ENCODE data around the gene NUDCD3.

Gene NUDCD3

DNA sequence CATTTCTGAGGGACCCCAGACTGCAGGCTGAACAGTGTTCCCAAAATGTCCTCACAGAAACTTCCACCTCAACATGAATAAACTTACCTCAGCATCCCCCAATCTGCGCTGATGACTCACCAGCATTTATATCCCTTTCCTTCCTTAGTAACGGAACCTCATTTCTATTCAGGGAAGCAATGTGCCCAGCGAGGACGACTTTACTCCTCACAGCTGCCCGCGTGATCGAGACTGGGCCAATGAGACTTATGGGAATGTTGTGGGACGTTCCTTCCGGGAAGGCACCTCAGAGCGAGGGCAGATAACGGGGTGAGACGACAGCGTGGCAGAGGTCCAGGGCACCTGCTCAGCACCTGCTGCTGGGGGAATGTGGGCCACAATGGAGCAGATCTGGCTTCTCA is 91.9 kb downstream of the NUDCD3 start:
- DNase-seq = no peak

GRCh38 chr7:44396931-44397545 is 93.4 kb downstream of the NUDCD3 start:
- no peak for DNase-seq

- no peak for DNase-seq
Observed at GRCh38 chr7:44396496-44396895, 94.0 kb downstream of the NUDCD3 start.

DNA sequence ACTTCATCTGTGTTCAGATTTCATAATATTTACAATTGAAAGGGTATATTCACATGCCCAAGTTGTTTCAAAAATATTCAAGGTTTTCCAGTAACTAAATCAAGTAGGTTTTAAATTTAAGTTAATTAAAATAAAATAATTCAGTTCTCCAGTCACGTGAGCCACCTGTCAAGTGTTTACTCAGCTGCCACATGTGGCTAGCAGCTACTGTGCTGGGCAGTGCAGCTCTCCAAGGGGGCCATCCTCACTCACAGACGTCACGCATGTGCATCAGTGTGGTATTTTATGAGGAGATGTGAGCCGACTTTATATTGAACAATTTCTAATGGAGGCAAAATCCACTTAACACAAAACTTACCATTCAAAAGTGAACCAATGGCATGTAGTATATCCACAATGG is 95.4 kb downstream of the NUDCD3 start:
- no peak for DNase-seq

- no peak for DNase-seq
Observed at GRCh38 chr7:44394636-44395035, 95.8 kb downstream of the NUDCD3 start.

- no peak for DNase-seq
Observed at GRCh38 chr7:44394112-44394447, 96.4 kb downstream of the NUDCD3 start.

DNA sequence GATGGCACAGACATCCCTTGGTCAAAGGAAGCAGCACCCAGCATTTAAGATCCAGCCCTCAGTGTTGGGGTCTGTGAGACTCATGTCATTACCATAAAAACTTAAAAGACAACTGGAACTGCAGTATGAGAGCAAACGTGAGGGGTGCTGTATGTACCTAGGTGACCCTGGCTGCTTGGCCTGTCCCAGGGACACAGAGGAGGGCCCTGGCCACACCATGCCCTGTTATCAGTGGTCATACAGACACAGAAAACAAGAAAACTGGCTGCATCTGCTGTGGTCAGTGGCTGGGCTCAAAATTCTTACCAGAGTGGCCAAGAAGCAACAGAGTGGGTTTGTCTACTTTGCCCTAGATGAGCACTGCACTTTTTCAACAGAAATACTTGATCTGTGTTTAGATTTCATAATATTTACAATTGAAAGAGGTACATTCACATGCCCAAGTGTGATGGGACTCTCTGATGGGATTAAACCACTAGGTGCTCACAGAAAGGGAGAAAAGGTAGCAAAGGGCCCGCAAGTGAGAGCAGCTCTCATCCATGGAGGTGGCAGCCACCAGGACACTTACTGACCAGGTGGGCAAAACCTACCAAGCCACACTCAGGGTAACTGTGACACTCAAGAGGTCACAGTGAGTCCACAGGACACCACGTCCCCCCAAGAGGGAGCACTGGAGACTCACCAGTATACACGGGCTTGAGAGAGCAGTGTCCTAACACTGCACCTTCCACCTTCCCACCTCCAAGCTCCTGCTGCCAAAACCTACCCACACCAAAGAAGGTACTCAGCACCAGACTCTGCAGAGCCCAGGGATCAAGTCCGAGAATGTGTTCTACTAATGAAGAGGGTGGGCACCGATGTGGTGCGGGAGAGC is 97.0 kb downstream of the NUDCD3 start:
- no peak for DNase-seq

GRCh38 chr7:44392618-44393010 is 97.8 kb downstream of the NUDCD3 start:
- DNase-seq = no peak

GRCh38 chr7:44391746-44392617 is 98.5 kb downstream of the NUDCD3 start:
- no peak for DNase-seq

- no peak for DNase-seq
Observed at GRCh38 chr7:44391171-44391570, 99.3 kb downstream of the NUDCD3 start.

- no peak for DNase-seq
Observed at GRCh38 chr7:44390701-44391100, 99.8 kb downstream of the NUDCD3 start.

- no peak for DNase-seq
Observed at GRCh38 chr7:44388089-44388970, 102.1 kb downstream of the NUDCD3 start.

DNA sequence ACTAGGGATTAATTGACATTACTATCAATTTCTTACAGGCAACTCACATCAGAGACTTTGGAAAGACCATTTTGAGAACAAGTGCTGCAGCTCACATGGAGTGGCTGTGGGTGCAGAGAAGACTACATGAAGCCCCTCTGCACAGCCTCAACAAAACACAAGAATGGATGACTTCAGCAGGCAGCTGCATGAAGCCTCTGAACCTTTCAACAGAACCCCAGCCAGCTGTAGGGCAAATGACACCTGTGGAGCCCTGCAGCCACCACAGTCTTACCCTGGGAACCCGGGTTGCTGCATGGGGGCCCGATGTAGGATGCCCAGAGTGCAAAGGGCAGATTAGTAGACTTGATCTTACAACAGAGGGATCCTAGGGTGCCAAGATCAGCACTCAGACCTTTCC is 103.1 kb downstream of the NUDCD3 start:
- no peak for DNase-seq

GRCh38 chr7:44386139-44386913 is 104.1 kb downstream of the NUDCD3 start:
- DNase-seq = no peak

- DNase-seq = no peak
Observed at GRCh38 chr7:44385434-44386138, 104.9 kb downstream of the NUDCD3 start.

GRCh38 chr7:44384586-44385433 is 105.6 kb downstream of the NUDCD3 start:
- no peak for DNase-seq

- no peak for DNase-seq
Observed at GRCh38 chr7:44383566-44383965, 106.9 kb downstream of the NUDCD3 start.

DNA sequence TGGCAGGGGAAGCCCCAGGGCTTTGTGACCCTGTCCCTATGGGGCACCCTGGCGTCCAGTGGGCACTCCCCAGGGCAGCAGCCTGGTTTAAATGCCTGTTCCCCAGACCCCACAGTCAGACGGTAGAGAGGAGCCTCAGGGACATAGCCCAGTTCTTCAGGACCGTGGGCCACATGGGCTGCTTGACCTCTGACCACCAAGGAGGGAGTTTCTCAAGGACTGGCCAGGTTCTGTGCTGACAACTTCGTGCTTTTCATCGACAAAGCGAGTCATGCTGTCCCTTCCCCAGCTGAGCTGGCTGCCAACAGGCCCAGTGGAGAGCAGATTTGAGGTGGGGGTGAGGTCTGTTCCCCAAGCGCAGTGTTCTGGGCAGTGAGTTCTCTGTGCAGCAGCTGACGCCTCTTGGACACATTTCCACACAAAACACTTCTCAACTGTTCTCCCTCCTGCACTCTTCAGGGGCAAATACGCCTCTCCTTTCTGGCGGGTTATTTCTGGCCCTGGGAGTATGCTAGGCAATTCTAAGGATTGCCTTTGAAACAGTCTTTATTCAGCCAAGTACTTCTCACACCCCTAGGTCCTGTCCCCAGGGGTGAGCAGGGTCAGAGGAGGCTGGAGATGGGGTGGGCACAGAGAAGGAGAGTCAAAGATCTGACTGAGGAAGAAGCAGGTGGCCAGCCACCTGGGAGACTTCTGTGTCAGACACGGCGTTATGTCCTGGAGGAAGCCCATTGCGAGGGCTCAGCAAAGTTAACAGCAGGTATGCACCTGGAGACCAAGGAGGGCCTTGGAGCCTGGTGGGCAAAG is 107.8 kb downstream of the NUDCD3 start:
- no peak for DNase-seq

DNA sequence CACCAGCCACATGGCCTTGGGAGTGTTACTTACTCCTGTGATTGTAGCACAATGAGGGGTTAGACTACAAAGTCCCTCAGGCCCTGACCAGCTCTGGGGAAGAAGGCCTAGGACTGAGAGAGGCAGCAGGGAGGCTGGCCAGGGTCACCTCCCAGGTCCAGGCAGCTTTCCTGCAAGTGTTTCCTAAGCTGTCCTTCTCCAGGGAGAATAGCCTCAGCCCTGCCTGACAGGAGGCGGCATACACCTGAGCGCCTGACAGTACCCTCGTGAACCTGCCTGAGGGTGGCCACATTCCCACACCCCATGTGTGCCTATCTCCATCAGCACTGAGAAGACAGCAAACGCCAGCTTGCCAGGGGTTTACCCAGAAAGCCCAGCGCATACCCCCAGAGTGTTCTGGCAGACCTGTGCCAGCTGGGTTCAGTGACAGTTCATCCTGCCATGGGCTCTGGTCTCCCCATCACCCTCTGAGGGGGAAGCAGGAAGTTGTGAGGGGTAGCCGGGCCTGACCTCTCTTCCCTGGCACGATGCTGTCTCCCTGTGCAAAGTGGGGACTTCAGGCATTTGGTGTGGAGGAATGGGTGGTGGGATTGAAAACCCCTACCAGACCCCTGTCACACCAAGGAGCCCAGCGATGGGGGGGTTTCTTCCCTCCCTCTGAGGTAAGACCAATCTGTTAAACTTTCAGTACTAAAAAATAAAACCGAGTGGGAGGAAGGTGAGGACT is 108.8 kb downstream of the NUDCD3 start:
- no peak for DNase-seq

Measured in GDM1 (cell line).